Activated naive CD4-positive, alpha-beta T cell treated with anti-CD3 and anti-CD28 coated beads, Interleukin-2, amount 50 U/mL, for 24 hours (primary cell): ENCODE measurements around the gene CYP3A7.
"Not testable (repeated sequence)": the region's sequence is repeated elsewhere in the genome, so short reads cannot be mapped to it uniquely, and the experiment has no call there.

Experiments
- H3K27ac Mint-ChIP-seq: one replicate; pipeline ENCODE4 v1.8.0; 2021; ENCODE audit warnings: mild to moderate bottlenecking, mixed read lengths
- H3K27me3 Mint-ChIP-seq: one replicate; pipeline ENCODE4 v1.8.0; 2021; ENCODE audit warnings: mixed read lengths
- H3K36me3 Mint-ChIP-seq: one replicate; pipeline ENCODE4 v1.8.0; 2021; ENCODE audit warnings: mixed read lengths
- H3K4me1 Mint-ChIP-seq: one replicate; pipeline ENCODE4 v1.8.0; 2021; ENCODE audit warnings: mixed read lengths
- H3K4me3 Mint-ChIP-seq: one replicate; pipeline ENCODE4 v1.8.0; 2021; ENCODE audit warnings: mild to moderate bottlenecking, mixed read lengths
- H3K9me3 Mint-ChIP-seq: one replicate; pipeline ENCODE4 v1.8.0; 2021; ENCODE audit warnings: mixed read lengths

Gene CYP3A7

DNA sequence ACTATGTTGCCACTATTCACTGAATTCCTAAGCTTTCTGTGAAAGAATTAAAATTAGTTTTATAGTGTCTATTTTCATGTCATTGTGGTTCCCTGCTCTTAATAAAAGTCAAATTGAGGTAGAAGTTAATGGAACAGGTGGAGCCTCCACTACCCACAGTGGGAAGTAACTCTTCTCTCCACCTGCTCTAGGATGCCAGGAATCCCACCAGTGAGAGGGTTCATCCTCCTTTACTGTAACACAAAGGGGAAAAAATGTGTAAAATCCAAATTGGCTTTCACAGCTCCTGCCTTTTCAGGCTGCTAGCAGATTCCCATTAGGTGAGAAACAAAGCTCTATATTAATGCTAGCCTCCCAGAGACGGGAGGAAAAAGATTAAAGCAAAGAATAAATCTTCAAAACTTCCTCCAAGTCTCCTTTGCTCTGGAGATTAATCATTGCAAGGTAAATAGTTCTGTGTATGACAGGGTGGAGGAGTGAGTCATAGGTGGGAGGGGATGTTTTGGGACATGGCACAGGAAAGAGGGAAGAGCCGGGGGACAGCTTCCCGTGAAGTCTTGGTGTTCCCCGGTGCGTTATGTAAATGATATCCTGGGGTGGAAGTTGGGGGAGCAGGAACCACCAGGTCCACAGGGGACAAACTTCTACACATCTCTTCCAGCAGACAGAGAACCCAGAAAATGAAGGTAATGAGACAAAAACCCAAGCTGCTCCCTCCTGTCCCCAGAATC is 16.5 kb upstream of the CYP3A7 start:
- not testable (repeated sequence) for H3K9me3 Mint-ChIP-seq, H3K4me1 Mint-ChIP-seq

DNA sequence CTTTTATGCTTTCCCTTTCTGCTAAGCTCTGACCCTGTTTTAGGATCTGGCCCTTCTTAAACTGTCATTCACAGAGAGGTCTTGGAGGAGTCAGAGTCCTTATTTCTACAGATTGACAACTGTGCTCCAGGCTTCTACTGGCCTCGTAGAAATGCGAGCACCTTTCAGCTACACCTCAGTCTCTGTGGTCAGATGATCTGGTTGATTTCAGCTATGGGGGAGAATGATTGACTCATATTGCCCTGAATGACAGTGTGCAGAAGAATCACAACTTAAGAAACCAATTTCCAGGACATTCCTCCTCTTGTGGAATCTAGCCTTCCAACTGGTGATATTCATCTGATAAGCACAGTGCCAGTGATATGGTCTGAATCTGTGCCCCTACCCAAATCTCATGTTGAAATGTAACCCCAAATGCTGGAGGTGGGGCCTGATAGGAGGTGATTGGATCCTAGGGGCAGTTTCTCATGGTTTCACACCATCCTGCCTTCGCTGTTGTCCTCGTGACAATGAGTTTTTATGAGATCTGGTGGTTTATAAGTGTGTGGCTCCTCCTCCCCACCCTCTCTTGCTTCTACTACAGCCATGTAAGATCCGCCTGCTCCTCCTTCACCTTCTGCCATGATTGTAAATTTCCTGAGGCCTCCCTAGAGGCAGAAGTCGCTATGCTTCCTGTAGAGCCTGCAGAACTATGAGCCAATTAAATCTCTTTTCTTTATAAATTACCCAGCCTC is 14.0 kb upstream of the CYP3A7 start:
- H3K9me3 Mint-ChIP-seq, result peaks cover 10% of the 10 kb centered on the region
- peaks cover 2% of the 10 kb centered on the region for H3K36me3 Mint-ChIP-seq
- no peak overlapping the region for H3K27ac Mint-ChIP-seq
- no peaks in the 10 kb centered on the region for H3K4me1 Mint-ChIP-seq
- H3K27me3 Mint-ChIP-seq, result peaks cover 1% of the 10 kb centered on the region
- no peak overlapping the region for H3K4me3 Mint-ChIP-seq

More for the DNA sequence above, 16.5 kb upstream of the CYP3A7 start:
- H3K36me3 Mint-ChIP-seq, H3K27me3 Mint-ChIP-seq, H3K4me3 Mint-ChIP-seq, H3K27ac Mint-ChIP-seq: not testable (repeated sequence)

DNA sequence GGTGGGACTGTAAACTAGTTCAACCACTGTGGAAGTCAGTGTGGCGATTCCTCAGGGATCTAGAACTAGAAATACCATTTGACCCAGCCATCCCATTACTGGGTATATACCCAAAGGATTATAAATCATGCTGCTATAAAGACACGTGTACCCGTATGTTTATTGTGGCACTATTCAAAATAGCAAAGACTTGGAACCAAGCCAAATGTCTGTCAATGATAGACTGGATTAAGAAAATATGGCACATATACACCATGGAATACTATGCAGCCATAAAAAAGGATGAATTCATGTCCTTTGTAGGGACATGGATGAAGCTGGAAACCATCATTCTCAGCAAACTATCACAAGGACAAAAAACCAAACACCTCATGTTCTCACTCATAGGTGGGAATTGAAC is 11.9 kb upstream of the CYP3A7 start:
- not testable (repeated sequence) for H3K4me1 Mint-ChIP-seq, H3K36me3 Mint-ChIP-seq, H3K27me3 Mint-ChIP-seq, H3K9me3 Mint-ChIP-seq, H3K27ac Mint-ChIP-seq, H3K4me3 Mint-ChIP-seq

- not testable (repeated sequence) for H3K27ac Mint-ChIP-seq, H3K4me1 Mint-ChIP-seq, H3K4me3 Mint-ChIP-seq, H3K9me3 Mint-ChIP-seq, H3K36me3 Mint-ChIP-seq, H3K27me3 Mint-ChIP-seq
Measured at GRCh38 chr7:99745395-99745794, 10.4 kb upstream of the CYP3A7 start.

GRCh38 chr7:99742737-99743394 is 7.9 kb upstream of the CYP3A7 start:
- Mint-ChIP-seq H3K27me3 (no peaks in the 10 kb centered on the region), H3K9me3 (peaks cover 10% of the 10 kb centered on the region), H3K36me3 (peaks cover 17% of the 10 kb centered on the region), H3K4me3 (no peak overlapping the region), H3K4me1 (no peaks in the 10 kb centered on the region), H3K27ac (no peak overlapping the region)

DNA sequence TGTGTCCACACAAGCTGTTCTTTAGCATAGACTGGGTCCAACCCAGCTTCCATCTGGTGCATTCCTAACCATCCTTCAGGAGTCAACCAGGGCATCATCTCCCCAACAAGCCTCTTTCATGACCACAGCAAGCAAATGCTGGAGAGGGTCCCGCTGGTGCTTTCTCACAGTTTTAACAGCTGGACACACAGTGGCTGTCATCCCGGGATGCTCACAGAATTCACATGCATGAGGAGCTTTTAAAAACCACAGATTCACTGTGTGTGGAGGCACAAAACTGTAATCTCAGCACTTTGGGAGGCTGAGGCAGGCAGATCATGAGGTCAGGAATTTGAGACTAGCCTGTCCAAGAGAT is 6.4 kb upstream of the CYP3A7 start:
- Mint-ChIP-seq H3K27ac (no peak overlapping the region), H3K4me3 (no peak overlapping the region), H3K36me3 (peaks cover 17% of the 10 kb centered on the region), H3K4me1 (no peaks in the 10 kb centered on the region), H3K9me3 (peaks cover 10% of the 10 kb centered on the region), H3K27me3 (no peaks in the 10 kb centered on the region)

GRCh38 chr7:99740573-99741440 is 5.8 kb upstream of the CYP3A7 start:
- no peaks in the 10 kb centered on the region for H3K4me1 Mint-ChIP-seq
- peaks cover 8% of the 10 kb centered on the region for H3K9me3 Mint-ChIP-seq
- H3K36me3 Mint-ChIP-seq, result peaks cover 17% of the 10 kb centered on the region
- no peak overlapping the region for H3K4me3 Mint-ChIP-seq
- no peak overlapping the region for H3K27ac Mint-ChIP-seq
- no peaks in the 10 kb centered on the region for H3K27me3 Mint-ChIP-seq

GRCh38 chr7:99739699-99740572 is 4.9 kb upstream of the CYP3A7 start:
- H3K4me3 Mint-ChIP-seq, result no peak overlapping the region
- H3K27ac Mint-ChIP-seq, result no peak overlapping the region
- peaks cover 21% of the 10 kb centered on the region for H3K36me3 Mint-ChIP-seq
- H3K9me3 Mint-ChIP-seq, result no peaks in the 10 kb centered on the region
- no peaks in the 10 kb centered on the region for H3K4me1 Mint-ChIP-seq
- no peaks in the 10 kb centered on the region for H3K27me3 Mint-ChIP-seq

DNA sequence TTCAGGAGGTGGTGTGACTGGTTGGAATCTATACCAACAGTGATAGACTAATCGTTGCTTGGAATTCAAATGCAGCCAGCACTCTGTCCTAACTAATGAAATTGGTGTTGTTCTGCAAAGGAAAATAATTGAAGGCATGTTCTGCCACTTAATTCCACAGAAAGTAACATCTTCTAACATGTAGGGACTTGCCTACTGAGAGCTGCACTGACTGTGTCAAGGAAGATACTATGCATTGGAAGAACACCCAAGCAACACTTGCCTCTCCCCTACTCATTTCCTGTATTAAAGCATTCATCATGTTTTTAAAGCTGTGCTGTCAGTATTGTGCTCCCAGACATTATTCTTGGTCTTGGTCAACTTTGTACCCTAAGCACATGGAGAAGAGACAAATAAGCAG is 2.7 kb upstream of the CYP3A7 start:
- H3K4me3 Mint-ChIP-seq, result no peak overlapping the region
- H3K4me1 Mint-ChIP-seq, result no peaks in the 10 kb centered on the region
- no peak overlapping the region for H3K27ac Mint-ChIP-seq
- H3K9me3 Mint-ChIP-seq, result no peaks in the 10 kb centered on the region
- H3K36me3 Mint-ChIP-seq, result peaks cover 16% of the 10 kb centered on the region
- no peaks in the 10 kb centered on the region for H3K27me3 Mint-ChIP-seq

DNA sequence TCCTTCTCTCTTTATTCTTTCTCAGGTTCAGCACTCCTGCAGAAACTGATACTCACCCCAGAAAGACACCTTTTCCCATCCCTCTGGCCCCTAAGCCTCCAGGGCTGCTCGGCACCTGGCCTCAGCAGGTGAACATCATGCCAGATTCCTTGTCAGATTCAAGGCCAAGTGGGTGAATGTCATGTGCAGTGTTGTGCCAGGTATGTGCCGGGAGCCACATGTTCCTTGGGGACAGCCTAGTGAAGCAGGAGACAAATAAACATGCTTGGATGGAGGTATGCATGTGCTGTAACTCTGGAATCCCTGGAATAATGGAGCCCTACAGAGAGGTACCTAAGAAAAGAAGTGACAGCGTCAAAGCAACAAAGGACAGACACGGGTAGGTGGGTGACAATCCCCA is 1.7 kb upstream of the CYP3A7 start:
- H3K9me3 Mint-ChIP-seq, H3K27me3 Mint-ChIP-seq, H3K4me3 Mint-ChIP-seq, H3K4me1 Mint-ChIP-seq, H3K27ac Mint-ChIP-seq: not testable (repeated sequence)
- peaks cover 14% of the 10 kb centered on the region for H3K36me3 Mint-ChIP-seq

DNA sequence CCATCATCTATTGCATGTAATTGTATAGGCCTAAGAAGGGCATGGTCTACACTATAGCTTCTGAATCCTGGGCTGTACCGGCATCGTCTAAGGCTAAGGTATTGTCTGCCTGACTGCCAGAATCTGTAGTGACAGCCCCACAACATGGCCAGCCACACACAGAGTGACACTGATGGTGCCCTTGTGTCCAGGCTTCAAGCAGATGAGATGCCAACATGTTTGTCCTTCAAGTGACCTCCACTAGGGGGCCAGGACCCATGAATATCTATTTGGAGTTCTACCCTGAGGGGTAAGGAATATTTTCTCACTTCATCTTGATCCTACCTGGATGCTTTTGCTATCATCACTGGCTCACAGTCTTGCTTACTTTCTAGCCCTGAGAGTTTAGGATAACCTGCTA is 1.5 kb downstream of the CYP3A7 start:
- H3K9me3 Mint-ChIP-seq, result no peaks in the 10 kb centered on the region
- no peak overlapping the region for H3K27ac Mint-ChIP-seq
- H3K36me3 Mint-ChIP-seq, result peaks cover 6% of the 10 kb centered on the region
- no peak overlapping the region for H3K4me3 Mint-ChIP-seq
- no peaks in the 10 kb centered on the region for H3K27me3 Mint-ChIP-seq
- no peaks in the 10 kb centered on the region for H3K4me1 Mint-ChIP-seq

GRCh38 chr7:99733003-99733402 is 2.0 kb downstream of the CYP3A7 start:
- no peak overlapping the region for H3K27ac Mint-ChIP-seq
- peaks cover 4% of the 10 kb centered on the region for H3K36me3 Mint-ChIP-seq
- no peak overlapping the region for H3K4me3 Mint-ChIP-seq
- no peaks in the 10 kb centered on the region for H3K9me3 Mint-ChIP-seq
- H3K27me3 Mint-ChIP-seq, result no peaks in the 10 kb centered on the region
- H3K4me1 Mint-ChIP-seq, result no peaks in the 10 kb centered on the region

DNA sequence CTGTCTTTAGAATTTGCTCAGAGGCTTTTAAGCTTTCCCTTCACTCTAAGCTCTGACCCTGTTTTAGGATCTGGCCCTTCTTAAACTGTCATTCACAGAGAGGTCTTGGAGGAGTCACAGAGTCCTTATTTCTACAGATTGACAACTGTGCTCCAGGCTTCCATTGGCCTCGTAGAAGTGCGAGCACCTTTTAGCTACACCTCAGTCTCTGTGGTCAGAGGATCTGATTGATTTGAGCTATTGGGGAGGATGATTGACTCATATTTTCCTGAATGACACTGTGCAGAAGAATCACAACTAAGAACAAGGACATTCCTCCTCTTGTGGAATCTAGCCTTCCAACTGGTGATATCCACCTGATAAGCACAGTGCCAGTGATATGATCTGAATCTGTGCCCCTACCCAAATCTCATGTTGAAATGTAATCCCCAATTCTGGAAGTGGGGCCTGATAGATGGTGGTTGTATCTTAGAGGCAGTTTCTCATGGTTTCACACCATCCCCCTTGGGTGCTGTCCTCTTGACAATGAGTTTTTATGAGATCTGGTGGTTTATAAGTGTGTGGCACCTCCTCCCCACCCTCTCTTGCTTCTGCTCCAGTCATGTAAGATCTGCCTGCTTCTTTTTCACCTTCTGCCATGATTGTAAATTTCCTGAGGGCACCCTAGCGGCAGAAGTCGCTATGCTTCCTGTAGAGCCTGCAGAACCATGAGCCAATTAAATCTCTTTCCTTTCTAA is 3.2 kb downstream of the CYP3A7 start:
- no peaks in the 10 kb centered on the region for H3K27me3 Mint-ChIP-seq
- H3K4me3 Mint-ChIP-seq, result no peak overlapping the region
- H3K27ac Mint-ChIP-seq, result no peak overlapping the region
- no peaks in the 10 kb centered on the region for H3K9me3 Mint-ChIP-seq
- no peaks in the 10 kb centered on the region for H3K4me1 Mint-ChIP-seq
- peaks cover 4% of the 10 kb centered on the region for H3K36me3 Mint-ChIP-seq

DNA sequence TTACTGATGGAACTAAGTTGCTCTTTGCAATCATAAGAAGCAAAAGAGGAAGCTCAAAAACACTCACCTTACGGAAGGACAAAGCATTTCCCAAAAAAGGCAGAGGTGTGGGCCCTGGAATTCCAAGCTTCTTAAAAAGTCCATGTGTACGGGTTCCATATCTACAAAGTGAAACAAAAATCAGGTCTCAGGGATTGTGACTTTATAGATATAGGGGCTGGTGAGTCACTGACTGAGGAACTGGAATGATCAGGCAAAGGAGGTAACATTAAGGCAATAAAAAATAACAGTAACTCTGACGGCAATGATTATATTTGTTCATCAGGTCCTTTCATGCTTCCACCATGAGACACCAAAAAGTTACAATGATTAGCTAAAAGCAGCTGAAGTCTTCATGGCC is 4.0 kb downstream of the CYP3A7 start:
- Mint-ChIP-seq H3K4me3 (no peak overlapping the region), H3K4me1 (no peaks in the 10 kb centered on the region)

More for the DNA sequence above, 4.0 kb downstream of the CYP3A7 start:
- no peak overlapping the region for H3K27ac Mint-ChIP-seq
- peaks cover 4% of the 10 kb centered on the region for H3K36me3 Mint-ChIP-seq
- no peaks in the 10 kb centered on the region for H3K9me3 Mint-ChIP-seq
- no peaks in the 10 kb centered on the region for H3K27me3 Mint-ChIP-seq
